NOMO-1 (cell line): ENCODE measurements around the gene HTN1.
"Not testable (repeated sequence)": the region's sequence is repeated elsewhere in the genome, so short reads cannot be mapped to it uniquely, and the experiment has no call there.

Source experiments
- DNase-seq, 2 experiments: peaks; one replicate each; lab custom pipeline; 2025; ENCODE audit not compliant: unreplicated experiment in 2 of 2; lab: John Stamatoyannopoulos, UW

The HTN1 gene

GRCh38 chr4:70050138-70050537 is at the start of gene HTN1:
Gene HTN1, plus strand, starts transcription at chr4:70050438. Its CDS starts 2,639 bp downstream, at chr4:70053077.
- DNase-seq = not testable (repeated sequence)

GRCh38 chr4:70000711-70001110 is 49.5 kb upstream of the HTN1 start:
- no peak for DNase-seq

GRCh38 chr4:70002507-70002906 is 47.7 kb upstream of the HTN1 start:
- DNase-seq = no peak

GRCh38 chr4:70008771-70009170 is 41.5 kb upstream of the HTN1 start:
- no peak for DNase-seq

DNA sequence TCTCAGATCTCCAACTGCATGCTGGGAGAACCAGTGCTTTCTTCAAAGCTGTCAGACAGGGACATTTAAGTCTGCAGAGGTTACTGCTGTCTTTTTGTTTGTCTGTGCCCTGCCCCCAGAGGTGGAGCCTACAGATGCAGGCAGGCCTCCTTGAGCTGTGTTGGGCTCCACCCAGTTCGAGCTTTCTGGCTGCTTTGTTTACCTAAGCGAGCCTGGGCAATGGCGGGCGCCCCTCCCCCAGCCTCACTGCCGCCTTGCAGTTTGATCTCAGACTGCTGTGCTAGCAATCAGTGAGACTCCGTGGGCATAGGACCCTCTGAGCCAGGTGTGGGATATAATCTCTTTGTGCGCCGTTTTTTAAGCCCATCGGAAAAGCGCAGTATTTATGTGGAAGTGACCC is 31.2 kb upstream of the HTN1 start:
- DNase-seq = not testable (repeated sequence)

GRCh38 chr4:70023218-70023617 is 27.0 kb upstream of the HTN1 start:
- DNase-seq = no peak

DNA sequence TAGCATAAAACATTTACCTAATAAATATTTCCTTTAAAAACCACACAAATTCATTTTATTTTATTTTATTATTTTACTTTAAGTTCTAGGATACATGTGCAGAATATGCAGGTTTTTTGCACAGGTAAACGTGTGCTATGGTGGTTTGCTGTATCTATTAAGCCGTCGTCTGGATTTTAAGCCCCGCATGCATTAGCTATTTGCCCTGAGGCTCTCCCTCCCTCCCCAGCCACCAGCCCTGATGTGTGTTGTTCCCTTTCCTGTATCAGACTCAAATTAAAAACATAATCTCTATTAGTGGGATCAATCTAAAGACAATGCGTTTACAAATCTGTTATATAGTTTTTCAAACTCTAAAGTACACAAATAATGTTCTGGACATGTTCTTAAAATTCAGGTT is 23.2 kb upstream of the HTN1 start:
- DNase-seq = no peak

DNA sequence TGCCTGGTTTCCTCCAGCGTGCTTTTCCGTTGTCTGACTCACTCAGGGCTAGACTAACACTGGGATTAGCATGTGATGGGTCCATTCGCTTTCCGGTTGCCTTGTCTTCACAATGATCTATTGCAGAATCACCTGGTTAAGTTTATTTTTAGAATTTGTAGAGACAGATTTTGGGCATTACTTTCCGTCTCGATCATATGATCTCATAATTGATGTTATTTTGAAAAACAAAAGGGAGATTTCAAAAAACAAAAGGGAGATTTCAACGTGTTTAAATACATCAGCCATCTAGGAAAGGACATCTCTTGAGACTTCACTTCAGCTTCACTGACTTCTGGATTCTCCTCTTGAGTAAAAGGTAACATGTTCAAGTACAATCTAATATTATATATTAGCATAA is 22.1 kb upstream of the HTN1 start, which contains the start of gene HTN3:
HTN3 (plus strand) TSS at position 301 of the 400 bp plus-strand sequence. CDS start 2,282 bp downstream, outside the sequence.
- not testable (repeated sequence) for DNase-seq

DNA sequence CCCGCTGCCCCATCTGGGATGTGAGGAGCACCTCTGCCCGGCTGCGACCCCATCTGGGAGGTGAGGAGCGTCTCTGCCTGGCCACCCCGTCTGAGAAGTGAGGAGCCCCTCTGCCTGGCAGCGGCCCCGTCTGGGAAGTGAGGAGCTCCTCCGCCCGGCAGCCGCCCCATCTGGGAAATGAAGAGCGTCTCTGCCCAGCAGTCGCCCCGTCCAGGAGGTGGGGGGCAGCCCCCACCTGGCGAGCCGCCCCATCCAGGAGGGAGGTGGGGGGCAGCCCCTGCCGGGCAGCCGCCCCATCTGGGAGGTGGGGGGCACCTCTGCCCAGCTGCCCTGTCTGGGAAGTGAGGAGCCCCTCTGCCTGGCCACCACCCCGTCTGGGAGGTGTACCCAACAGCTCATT is 12.7 kb upstream of the HTN1 start:
- not testable (repeated sequence) for DNase-seq

- not testable (repeated sequence) for DNase-seq
Measured at GRCh38 chr4:70039928-70040327, 10.3 kb upstream of the HTN1 start.

- no peak for DNase-seq
Measured at GRCh38 chr4:70041652-70042286, 8.5 kb upstream of the HTN1 start.

DNA sequence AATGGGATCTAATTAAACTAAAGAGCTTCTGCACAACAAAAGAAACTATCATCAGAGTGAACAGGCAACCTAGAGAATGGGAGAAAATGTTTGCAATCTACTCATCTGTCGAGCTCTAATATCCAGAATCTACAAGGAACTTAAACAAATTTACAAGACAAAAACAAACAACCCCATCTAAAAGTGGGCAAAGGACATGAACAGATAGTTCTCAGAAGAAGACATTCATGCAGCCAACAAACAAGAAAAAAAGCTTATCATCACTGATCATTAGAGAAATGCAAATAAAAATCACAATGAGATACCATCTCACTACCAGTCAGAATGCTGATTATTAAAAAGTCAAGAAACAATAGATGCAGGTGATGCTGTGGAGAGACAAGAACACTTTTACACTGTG is 6.3 kb downstream of the HTN1 start:
- DNase-seq = not testable (repeated sequence)

DNA sequence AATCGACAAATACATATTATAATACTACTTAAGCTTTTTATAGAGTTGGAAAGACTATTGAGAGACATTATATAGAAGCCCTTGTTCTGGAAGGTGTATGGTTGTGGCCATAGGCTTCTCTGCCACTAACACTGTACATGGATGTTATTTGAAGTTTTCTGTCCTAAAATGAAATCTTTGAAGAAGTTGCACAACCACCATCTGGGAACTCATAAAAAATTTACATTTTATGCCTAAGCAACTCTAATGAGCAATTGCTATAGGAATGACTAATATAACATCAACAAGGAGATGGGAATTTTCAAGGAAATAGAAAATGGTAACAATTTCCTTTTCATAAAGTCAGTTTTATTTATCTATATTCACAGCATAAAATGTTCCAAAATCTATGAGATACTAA is 7.4 kb downstream of the HTN1 start:
- DNase-seq = no peak

- no peak for DNase-seq
Measured at GRCh38 chr4:70059149-70059548, 8.9 kb downstream of the HTN1 start.

DNA sequence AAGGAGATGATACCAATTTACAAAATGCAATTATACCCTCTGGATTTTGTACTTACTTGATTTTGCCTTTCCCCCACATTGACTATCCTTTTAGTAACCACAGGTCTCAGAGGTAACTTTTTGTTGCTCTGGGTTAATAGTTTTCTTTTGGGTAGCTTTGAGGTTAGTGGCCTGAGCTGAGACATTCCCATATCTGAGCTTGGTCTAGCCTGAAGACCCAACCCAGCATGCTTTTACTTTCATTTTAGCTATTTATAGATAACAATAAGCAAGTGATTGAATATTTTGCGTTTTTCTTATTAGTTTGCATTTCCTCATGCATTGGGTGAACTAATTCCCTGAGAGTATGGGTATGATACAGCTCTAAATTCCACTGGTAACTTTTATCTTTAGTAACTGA is 11.8 kb downstream of the HTN1 start:
- DNase-seq = no peak

DNA sequence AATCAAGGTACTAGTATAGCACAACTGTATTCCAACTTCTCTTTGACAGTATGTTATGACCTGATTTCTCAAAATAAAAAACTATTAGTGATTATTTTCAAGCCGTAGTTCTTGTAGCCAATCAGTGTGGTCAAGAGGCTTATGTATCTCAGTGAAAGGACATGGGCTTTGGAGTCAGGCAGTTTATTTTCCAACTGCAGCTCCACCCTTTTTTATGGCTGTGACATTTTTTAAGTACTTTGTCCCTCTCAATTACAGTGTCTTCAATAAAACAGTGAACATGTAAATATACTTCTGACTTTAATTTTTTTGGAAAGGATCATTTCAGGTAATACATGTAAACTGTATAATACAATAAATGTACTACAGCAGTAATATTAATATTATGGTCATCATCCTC is 30.0 kb downstream of the HTN1 start:
- DNase-seq = no peak

DNA sequence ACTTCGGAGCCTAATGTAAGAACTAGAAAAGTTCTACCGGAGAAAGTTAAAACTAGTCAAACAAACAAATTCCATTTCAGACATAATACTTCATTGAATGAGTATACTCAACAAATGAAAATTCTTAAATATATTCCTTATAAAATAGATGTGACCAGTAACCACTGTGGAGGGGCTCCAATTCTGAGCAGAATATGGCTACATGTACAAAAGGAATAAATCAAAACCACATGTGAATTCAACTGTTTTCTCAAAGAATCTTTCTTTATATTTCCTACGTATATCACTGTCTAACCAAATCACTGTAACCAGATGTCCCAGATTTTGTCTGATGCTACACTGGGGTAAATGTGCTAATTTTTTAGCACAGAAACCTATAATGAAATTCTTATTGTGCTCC is 49.0 kb downstream of the HTN1 start:
- DNase-seq = no peak
